Stromal cell of bone marrow (primary cell): ENCODE data around the gene MON2.
"Not testable (repeated sequence)": the region's sequence is repeated elsewhere in the genome, so short reads cannot be mapped to it uniquely, and the experiment has no call there.

Experiments
- DNase-seq: peaks from one replicate; pipeline ENCODE4 v3.0.0-alpha.2; 2012; ENCODE audit warnings: low read depth

Gene MON2

DNA sequence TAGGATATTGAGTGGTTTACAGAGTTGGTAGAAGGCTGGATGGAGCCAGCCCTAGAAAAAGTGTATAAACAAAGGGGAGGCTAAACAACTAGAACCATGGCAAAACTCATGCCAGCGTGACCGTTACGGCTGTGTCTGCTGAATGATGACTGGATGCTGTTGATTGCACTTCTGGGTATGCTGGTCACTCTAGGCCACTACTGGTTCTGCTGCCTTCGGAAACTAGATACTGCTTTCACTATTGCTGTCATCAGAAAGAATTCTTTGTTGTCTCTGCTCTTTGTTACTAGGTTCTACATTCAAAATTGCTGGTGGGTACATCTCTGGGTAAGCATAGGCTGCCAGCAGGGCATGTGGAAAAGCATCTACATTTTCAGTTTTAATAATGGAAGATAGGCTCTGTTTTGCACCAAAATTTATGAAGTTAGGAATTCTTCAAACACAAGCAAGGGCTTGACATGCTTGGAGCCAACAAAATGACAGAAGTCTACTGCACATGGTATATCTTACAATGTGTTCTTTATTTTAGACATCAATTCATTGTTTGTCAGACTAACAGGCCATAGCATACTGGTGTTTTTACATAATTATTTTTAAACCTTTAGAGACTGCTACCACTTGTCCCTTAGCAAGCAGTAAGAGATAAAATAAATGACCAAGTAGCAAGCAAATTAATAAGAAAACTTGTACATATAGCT is 15.4 kb downstream of the MON2 start:
- no peak for DNase-seq

- no peak for DNase-seq
Measured at GRCh38 chr12:62482769-62483168, 16.1 kb downstream of the MON2 start.

DNA sequence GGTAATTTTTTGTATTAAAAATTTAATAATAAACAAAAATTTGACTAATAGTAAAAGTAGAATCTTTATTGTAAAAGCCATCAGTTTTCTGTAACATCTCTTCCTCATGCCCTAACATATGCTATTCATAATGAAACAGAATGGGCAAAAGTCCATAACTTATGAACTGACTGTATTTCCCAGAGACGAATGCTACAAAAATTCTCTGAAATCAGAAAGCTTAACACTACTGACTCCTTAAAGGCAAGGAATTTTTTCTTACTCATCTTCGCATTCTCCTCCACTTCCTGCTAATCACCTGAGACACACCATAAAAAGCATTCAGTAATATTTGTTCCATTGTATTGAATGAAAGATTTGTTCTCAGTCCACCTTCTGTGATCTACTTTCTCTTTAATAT is 17.6 kb downstream of the MON2 start:
- no peak for DNase-seq

GRCh38 chr12:62505786-62506185 is 39.2 kb downstream of the MON2 start:
- no peak for DNase-seq

- DNase-seq, result no peak
Measured at GRCh38 chr12:62512901-62513300, 46.3 kb downstream of the MON2 start.

GRCh38 chr12:62514080-62514479 is 47.5 kb downstream of the MON2 start:
- not testable (repeated sequence) for DNase-seq

GRCh38 chr12:62516927-62517326 is 50.3 kb downstream of the MON2 start:
- DNase-seq, result no peak

DNA sequence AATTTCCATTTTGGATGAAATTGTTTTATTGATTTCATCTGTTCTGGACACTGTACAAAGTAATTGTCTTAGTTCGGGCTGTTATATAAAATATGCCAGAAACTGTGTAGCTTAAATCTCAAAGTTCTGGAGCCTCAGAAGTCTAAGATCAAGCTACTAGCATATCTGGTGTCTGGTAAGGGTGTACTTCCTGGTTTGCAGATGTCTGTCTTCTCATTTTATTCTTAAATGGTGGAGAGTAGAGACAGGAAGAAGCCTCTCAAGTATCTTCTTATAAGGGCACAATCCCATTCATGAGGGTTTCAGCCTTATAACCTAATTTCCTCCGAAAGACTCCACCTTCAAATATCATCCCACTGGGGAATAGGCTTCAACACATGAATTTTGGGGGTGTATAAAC is 51.3 kb downstream of the MON2 start:
- no peak for DNase-seq

GRCh38 chr12:62519043-62519442 is 52.4 kb downstream of the MON2 start:
- DNase-seq, result no peak

DNA sequence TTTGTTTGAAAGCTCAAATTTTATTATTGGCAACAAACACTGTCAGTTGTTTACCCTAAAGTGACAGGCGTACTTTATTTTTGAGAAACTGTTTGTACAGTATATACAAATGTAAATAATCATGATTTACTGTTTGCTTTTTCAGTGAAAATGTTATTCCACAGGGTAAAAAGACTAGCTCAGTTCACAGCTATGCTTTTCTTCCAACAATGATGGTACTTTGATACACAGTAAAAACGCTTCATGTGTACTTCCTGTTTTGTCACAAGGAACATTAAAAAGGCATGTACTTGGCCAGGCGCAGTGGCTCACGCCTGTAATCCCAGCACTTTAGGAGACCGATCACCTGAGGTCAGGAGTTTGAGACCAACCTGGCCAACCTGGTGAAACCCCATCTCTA is 53.7 kb downstream of the MON2 start:
- no peak for DNase-seq

DNA sequence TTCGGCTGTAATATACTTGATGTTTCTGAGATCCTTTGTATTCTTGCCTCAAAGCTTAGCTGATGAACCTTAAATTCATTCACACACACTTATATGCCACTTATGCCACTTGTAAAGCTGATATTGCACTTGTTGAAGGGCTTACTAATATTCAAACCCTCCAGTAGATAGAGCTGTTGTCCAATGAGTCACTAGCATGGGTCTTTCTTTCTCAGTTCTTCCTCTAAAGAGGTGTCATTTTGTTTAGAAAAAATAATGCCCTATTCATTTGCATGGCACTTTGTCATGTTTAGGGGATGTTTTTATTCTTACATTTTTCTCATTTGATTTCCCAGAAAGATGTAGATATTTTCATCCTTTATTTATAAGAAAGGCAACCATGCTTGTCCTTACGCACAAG is 56.4 kb downstream of the MON2 start:
- DNase-seq, result no peak

GRCh38 chr12:62523619-62524018 is 57.0 kb downstream of the MON2 start:
- no peak for DNase-seq

- DNase-seq, result no peak
Measured at GRCh38 chr12:62525271-62525670, 58.6 kb downstream of the MON2 start.

DNA sequence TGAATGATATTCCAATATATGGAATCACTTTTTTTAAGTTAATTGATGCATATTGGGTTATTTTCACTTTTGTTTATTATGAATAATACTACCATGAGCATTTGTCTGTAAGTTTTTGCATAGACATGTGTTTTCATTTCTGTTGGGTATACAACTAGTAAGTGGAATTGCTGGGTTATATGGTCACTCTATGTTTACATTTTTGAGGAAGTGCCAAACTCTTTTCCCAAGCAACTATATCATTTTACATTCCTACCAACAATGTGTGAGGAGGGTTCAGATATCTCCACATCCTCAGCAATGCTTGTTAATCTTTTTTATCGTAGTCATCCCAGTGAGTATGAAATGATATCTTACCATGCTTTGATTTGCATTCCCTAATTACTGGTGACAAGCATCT is 64.0 kb downstream of the MON2 start:
- no peak for DNase-seq

DNA sequence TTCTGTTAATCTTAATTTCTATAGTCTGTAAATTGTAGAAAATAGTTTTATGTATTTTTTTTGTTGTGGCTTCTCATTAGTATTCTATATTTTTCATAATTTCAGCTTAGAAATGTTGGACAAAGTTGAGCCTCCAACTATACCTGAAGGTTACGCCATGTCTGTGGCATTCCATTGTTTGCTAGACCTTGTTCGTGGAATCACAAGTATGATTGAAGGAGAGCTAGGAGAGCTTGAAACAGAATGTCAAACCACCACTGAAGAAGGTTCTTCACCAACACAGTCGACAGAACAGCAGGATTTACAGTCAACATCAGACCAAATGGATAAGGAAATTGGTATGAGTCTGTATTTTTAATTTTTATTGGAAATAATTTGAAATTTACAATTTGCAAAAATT is 65.7 kb downstream of the MON2 start:
- DNase-seq, result no peak

DNA sequence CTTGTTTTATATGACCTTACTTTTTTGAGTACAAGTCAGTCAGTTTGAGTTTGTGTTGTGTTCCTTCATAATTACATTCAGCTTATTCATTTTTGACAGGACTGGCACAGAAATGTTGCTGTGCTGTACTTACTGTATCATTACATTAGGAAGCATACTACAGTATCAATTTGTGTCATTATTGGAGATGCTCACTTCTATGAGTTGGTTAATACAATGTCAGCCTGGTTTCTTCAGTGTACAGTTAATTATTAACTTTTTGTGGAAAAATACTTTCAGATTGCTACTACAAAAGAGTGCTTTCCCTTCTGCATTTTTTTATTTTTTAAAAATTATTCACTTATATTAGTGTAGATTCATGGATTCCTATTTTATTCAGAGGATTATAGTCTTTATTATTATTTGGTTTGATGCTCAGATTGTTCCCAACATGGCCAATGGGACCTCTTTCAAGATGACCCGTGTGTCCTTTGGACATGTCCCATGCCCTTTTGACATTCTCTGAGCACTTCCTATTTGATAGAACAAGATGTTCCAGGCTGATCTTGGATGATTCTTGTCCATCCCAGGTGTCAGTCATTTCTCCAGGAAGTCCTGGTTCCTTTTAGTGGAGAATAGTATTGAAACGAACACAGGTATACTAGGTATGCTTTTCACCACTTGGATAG is 66.6 kb downstream of the MON2 start:
- DNase-seq, result no peak

GRCh38 chr12:62533755-62534107 is 67.1 kb downstream of the MON2 start:
- no peak for DNase-seq

GRCh38 chr12:62536546-62536945 is 69.9 kb downstream of the MON2 start:
- no peak for DNase-seq

DNA sequence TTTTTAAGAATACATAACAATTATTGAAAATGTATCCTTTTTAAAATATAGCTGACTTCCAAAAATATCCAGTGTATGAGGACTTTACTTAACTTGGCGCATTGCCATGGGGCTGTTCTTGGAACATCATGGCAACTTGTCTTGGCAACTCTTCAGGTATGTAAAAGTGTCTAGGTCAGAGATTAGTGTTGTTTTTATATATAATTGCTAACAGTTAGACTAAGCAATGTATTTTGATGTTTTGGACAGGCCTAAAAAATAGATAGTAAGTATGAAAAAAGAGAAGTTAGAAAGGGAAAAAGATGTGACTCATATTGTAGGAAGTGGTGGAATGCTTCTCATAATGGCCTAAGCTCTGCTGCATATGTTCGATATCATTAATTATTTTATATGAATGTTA is 70.9 kb downstream of the MON2 start:
- DNase-seq, result peak; percentile 30

DNA sequence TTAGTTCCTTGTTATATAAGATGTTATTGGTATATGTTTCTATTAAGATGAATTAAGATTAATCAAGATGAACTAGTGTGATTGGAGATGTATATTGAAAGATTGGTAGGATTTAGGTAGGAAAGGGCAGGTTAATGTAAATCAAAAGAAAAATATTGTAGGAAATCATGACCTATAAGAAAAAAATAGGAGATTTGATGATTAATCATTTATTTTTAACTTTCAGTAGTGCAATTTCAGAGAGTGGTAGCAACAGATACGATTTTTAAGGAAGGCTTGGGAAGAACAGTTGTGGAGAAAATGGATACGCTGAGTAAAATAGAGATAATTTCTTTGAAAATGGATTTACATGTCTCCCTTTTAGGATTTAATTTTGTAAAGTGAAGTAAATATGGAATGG is 73.7 kb downstream of the MON2 start:
- no peak for DNase-seq

- no peak for DNase-seq
Measured at GRCh38 chr12:62542814-62543213, 76.2 kb downstream of the MON2 start.

GRCh38 chr12:62543324-62543723 is 76.7 kb downstream of the MON2 start:
- DNase-seq, result no peak

- DNase-seq, result no peak
Measured at GRCh38 chr12:62543741-62544140, 77.1 kb downstream of the MON2 start.

DNA sequence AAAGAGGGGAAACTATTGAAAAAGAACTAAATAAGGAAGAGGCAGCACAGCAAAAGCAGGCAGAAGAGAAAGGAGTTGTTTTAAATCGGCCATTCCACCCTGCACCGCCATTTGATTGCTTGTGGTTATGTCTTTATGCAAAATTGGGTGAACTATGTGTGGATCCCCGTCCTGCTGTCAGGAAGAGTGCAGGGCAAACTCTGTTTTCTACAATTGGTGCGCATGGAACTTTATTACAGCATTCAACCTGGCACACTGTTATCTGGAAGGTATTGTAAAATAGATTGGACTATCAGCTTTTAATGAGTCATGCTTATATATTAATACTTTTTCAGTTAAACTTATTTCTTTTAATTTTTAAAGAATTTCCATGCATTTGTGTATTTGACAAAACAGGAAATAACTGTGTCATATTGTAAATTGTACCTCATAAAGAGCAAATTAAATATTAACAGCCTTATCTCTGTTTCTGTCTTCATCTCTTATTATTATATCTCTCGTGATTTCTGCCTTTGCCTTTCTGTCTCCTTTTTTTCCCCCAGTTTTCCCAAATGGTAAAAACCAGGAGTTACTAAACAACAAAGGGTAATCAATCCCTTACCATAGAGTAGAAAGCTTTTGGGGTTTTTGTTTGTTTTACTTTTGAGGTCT is 86.4 kb downstream of the MON2 start:
- DNase-seq, result no peak
